Astrocyte (in vitro differentiated cells and primary cell): Measurements from ENCODE around the gene RENBP.

ENCODE experiments used
- CTCF ChIP-seq: IDR thresholded peaks from 2 replicates; pipeline ENCODE4 v1.5.1; 2011; ENCODE audit warnings: low read depth, mild to moderate bottlenecking, inconsistent platforms, low read length, moderate library complexity; ENCODE audit not compliant: insufficient read depth
- EZH2 ChIP-seq: IDR thresholded peaks from 2 replicates; pipeline ENCODE4 v1.6.1; 2012; ENCODE audit warnings: mild to moderate bottlenecking, low read length, inconsistent platforms; ENCODE audit not compliant: insufficient read depth

- TF ChIP-seq CTCF = no peak
- no peak for TF ChIP-seq EZH2
Measured at GRCh38 chrX:153935326-153935851, 9.1 kb downstream of the RENBP start.
